Smooth muscle cell (in vitro differentiated cells): ENCODE data around the gene NOTCH4. TPM values are rescaled to one million over a fixed set of nuclear protein-coding genes. Genes with fewer than 3 reads are reported as not detected.

Experiments
- DNase-seq: peaks from one replicate; lab custom pipeline; 2025; ENCODE audit not compliant: unreplicated experiment; lab: John Stamatoyannopoulos, UW
- H2AFZ ChIP-seq: fragments of 200-600 bp; sonication (generic); 2 replicates; pipeline ENCODE4 v1.6.0; 2016; ENCODE audit warnings: antibody characterized with exemption, low read depth, mild to moderate bottlenecking
- H3F3A ChIP-seq: fragments of 200-600 bp; sonication (generic); 2 replicates; pipeline ENCODE4 v1.6.0; 2017; ENCODE audit warnings: antibody characterized with exemption, low read depth
- H3K27ac ChIP-seq: fragments of 200-600 bp; sonication (generic); 2 replicates; pipeline ENCODE4 v1.5.1; 2016; ENCODE audit warnings: low read depth, mild to moderate bottlenecking
- H3K27me3 ChIP-seq: fragments of 200-600 bp; sonication (generic); 2 replicates; pipeline ENCODE4 v1.6.1; 2016; ENCODE audit warnings: low read depth, mild to moderate bottlenecking
- H3K36me3 ChIP-seq: fragments of 200-600 bp; sonication (generic); 2 replicates; pipeline ENCODE4 v1.5.1; 2016; ENCODE audit warnings: low read depth
- H3K4me1 ChIP-seq: fragments of 200-600 bp; sonication (generic); 2 replicates; pipeline ENCODE4 v1.5.1; 2016; ENCODE audit warnings: low read depth
- H3K4me2 ChIP-seq: fragments of 200-600 bp; sonication (generic); 2 replicates; pipeline ENCODE4 v1.6.0; 2016; ENCODE audit warnings: mild to moderate bottlenecking
- H3K4me3 ChIP-seq: fragments of 200-600 bp; sonication (generic); 2 replicates; pipeline ENCODE4 v1.5.1; 2016; ENCODE audit warnings: mild to moderate bottlenecking
- H3K79me2 ChIP-seq: fragments of 200-600 bp; sonication (generic); 2 replicates; pipeline ENCODE4 v1.6.0; 2016; ENCODE audit warnings: low read depth, mild to moderate bottlenecking
- H3K9ac ChIP-seq: fragments of 200-600 bp; sonication (generic); 2 replicates; pipeline ENCODE4 v1.6.0; 2016; ENCODE audit warnings: low read depth
- H3K9me3 ChIP-seq: fragments of 200-600 bp; sonication (generic); replicated peaks from 2 replicates; pipeline ENCODE4 v1.5.1; 2016; ENCODE audit warnings: low read depth
- H4K20me1 ChIP-seq: fragments of 200-600 bp; sonication (generic); 2 replicates; pipeline ENCODE4 v1.6.0; 2016; ENCODE audit warnings: low read depth
- CTCF ChIP-seq: fragments of 200-600 bp; sonication (generic); IDR thresholded peaks from 2 replicates; pipeline ENCODE4 v1.5.1; 2017; ENCODE audit warnings: borderline replicate concordance, mild to moderate bottlenecking, antibody characterized with exemption; ENCODE audit not compliant: insufficient read depth, poor library complexity, severe bottlenecking
- WGBS: methylation state at CpG from one replicate; pipeline ENCODE4 v1.1.7; 2016; ENCODE audit warnings: low lambda C conversion rate; 5-methylcytosine and 5-hydroxymethylcytosine counted together
- polyA plus RNA-seq: library from polyadenylated mRNA; unstranded; fragments of >200 nt; fragmentation: Nextera tagmentation; extraction: Ambion mirVana; gene quantifications from 2 replicates; pipeline ENCODE4 v1.2.1, GENCODE V29; 2016
- total RNA-seq: library from RNA; depleted of rRNA; stranded (reverse); fragments of >200 nt; gene quantifications from 2 replicates; pipeline ENCODE4 v1.2.3, GENCODE V29; 2014

Gene NOTCH4
- total and polyA plus RNA-seq, 2 experiments from 2014 or later = 0.54 to 1.6 TPM

- no peak overlapping the region for H3K9ac ChIP-seq
- H2AFZ ChIP-seq = no peak overlapping the region
- DNase-seq = no peak
- no peak overlapping the region for H3K4me2 ChIP-seq
- H3K4me3 ChIP-seq = no peak overlapping the region
- no peak overlapping the region for H3K27ac ChIP-seq
- peaks cover 7% of the 10 kb centered on the region for H3K27me3 ChIP-seq
- H3K9me3 ChIP-seq = no peaks in the 10 kb centered on the region
- H3K36me3 ChIP-seq = no peaks in the 10 kb centered on the region
- WGBS = 81% methylated on average over 1 of the region's 1 CpG
- H3K79me2 ChIP-seq = no peaks in the 10 kb centered on the region
- no peaks in the 10 kb centered on the region for H3F3A ChIP-seq
- H3K4me1 ChIP-seq = no peaks in the 10 kb centered on the region
- H4K20me1 ChIP-seq = no peaks in the 10 kb centered on the region
- no peak for TF ChIP-seq CTCF
Measured at GRCh38 chr6:32208996-32209395, 14.9 kb downstream of the NOTCH4 start.

- H3K4me2 ChIP-seq = no peak overlapping the region
- H3K27me3 ChIP-seq = peaks cover 7% of the 10 kb centered on the region
- no peaks in the 10 kb centered on the region for H3K79me2 ChIP-seq
- H3F3A ChIP-seq = no peaks in the 10 kb centered on the region
- H3K4me3 ChIP-seq = no peak overlapping the region
- TF ChIP-seq CTCF = no peak
- no peak overlapping the region for H3K27ac ChIP-seq
- 92% methylated on average over 3 of the region's 3 CpGs for WGBS
- H3K9me3 ChIP-seq = no peaks in the 10 kb centered on the region
- no peaks in the 10 kb centered on the region for H3K36me3 ChIP-seq
- no peak for DNase-seq
- no peaks in the 10 kb centered on the region for H4K20me1 ChIP-seq
- H3K9ac ChIP-seq = no peak overlapping the region
- no peak overlapping the region for H2AFZ ChIP-seq
- no peaks in the 10 kb centered on the region for H3K4me1 ChIP-seq
Measured at GRCh38 chr6:32204268-32204715, 19.6 kb downstream of the NOTCH4 start.

DNA sequence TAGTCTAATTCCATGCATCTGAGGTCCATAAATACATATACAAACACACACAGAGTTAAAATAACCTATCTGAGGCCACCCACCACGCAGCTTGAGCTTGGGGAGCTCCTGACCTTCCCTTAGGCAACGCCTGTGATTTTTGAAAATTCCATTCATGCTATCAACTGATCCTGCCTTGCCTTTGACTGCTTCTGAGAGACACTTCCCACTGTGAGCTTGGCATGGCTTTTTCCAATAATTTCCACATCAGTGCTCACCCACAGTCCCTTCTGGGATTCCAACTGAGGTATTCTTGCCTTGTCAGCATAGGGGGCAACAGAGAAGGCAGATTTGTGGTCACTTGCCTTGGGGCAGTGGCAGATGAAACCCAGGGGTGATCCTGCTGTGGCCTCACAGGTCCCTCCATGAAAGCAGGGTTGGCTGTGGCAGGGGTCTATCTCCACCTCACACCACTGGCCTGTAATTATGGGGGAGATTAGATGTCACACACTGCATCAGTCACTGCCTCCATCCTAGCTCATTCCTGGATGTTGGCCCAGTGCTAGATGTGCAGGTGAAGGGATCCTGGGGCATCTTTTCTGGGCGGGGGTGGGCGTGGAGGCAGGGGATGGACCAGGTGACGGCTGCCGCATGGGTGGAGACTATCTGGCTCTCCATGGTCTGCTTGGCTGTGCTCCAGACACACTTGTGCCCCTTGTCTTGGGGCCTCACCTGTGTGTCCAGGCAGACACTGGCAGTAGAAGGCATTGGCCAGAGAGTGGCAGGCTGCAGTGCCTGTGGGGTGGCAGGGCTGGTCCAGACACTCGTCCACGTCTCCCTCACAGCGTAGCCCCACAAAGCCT, 20.2 kb downstream of the NOTCH4 start:
- H4K20me1 ChIP-seq = no peaks in the 10 kb centered on the region
- WGBS = 86% methylated on average over 9 of the region's 9 CpGs
- TF ChIP-seq CTCF = no peak

More for the DNA sequence above, 20.2 kb downstream of the NOTCH4 start:
- H3K9me3 ChIP-seq = no peaks in the 10 kb centered on the region
- H2AFZ ChIP-seq = no peak overlapping the region
- DNase-seq = no peak
- H3K36me3 ChIP-seq = no peaks in the 10 kb centered on the region
- no peaks in the 10 kb centered on the region for H3K4me1 ChIP-seq
- H3K27ac ChIP-seq = no peak overlapping the region
- no peak overlapping the region for H3K4me3 ChIP-seq
- H3F3A ChIP-seq = no peaks in the 10 kb centered on the region
- no peaks in the 10 kb centered on the region for H3K79me2 ChIP-seq
- no peak overlapping the region for H3K9ac ChIP-seq
- H3K4me2 ChIP-seq = no peak overlapping the region
- H3K27me3 ChIP-seq = peaks cover 7% of the 10 kb centered on the region
